MM.1S (cell line): ENCODE measurements around the gene SLC2A13.

Source experiments
- EZH2 ChIP-seq: fragments of 300-600 bp; sonication (generic); optimal IDR thresholded peaks from 2 replicates; pipeline ENCODE3; 2017; ENCODE audit warnings: low read depth, mild to moderate bottlenecking, antibody characterized with exemption, low read length, mixed read lengths
- TF ChIP-seq, protein P1 (sequence below): fragments of 300-600 bp; sonication (generic); IDR thresholded peaks from 2 replicates; pipeline ENCODE4 v1.5.1; 2016; ENCODE audit warnings: antibody characterized with exemption, low read length, mixed read lengths

DNA sequence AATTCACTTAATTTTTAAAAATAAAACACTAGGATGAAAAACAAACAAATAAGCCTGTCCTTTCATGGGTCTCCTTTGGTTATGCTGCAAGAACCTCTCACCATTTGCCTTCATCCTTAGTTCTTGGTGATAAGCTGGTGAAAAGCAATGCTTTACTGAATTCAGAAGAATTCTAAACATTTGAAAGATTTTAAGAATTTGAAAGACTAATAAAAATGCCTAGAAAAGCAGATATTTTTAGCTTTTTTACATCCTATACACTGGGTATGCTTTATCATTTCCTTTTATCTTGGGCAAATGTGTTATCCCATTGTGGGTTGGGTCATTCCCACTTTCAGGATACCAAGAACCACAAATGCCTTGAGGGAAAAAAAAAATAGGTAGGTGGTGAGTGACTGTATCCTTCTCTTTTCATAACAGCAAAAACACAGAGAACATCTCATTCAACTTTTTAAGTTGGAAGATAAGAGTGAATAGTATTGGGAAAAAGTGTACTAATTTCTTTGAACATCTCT, 289.2 kb downstream of the SLC2A13 start:
- TF ChIP-seq, protein P1, sequence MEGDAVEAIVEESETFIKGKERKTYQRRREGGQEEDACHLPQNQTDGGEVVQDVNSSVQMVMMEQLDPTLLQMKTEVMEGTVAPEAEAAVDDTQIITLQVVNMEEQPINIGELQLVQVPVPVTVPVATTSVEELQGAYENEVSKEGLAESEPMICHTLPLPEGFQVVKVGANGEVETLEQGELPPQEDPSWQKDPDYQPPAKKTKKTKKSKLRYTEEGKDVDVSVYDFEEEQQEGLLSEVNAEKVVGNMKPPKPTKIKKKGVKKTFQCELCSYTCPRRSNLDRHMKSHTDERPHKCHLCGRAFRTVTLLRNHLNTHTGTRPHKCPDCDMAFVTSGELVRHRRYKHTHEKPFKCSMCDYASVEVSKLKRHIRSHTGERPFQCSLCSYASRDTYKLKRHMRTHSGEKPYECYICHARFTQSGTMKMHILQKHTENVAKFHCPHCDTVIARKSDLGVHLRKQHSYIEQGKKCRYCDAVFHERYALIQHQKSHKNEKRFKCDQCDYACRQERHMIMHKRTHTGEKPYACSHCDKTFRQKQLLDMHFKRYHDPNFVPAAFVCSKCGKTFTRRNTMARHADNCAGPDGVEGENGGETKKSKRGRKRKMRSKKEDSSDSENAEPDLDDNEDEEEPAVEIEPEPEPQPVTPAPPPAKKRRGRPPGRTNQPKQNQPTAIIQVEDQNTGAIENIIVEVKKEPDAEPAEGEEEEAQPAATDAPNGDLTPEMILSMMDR: no peak
- no peak for TF ChIP-seq EZH2
